Measurements from ENCODE around the gene MRPS11.

GRCh38 chr15:88526247-88526879, 58.9 kb downstream of the MRPS11 start:
- TF ChIP-seq CTCF (IDR thresholded peaks at IDR 0.05; ENCODE audit: low read depth, low read length) (no peak), MAX (IDR thresholded peaks at IDR 0.05; ENCODE audit: low read depth, low read length) (no peak), POLR2A (IDR thresholded peaks at IDR 0.05; ENCODE audit: extremely low read depth, insufficient read length) (no peak), MYC (IDR thresholded peaks at IDR 0.05; ENCODE audit: low read depth, low read length) (no peak)

Data from NB4 (cell line).